Panc1 (cell line): Measurements from ENCODE around the gene MGMT.

Experiments used
- CTCF ChIP-seq: fragments of 450-650 bp; IDR thresholded peaks from 2 replicates; pipeline ENCODE4 v1.5.1; 2017; ENCODE audit warnings: mild to moderate bottlenecking
- SIN3A ChIP-seq: IDR thresholded peaks from 2 replicates; pipeline ENCODE4 v1.6.1; 2012; ENCODE audit warnings: low read depth, mild to moderate bottlenecking, low read length, moderate library complexity, borderline replicate concordance; ENCODE audit not compliant: insufficient read depth

GRCh38 chr10:129710510-129710847 lies 243.4 kb downstream of the MGMT start:
- TF ChIP-seq SIN3A (no peak), CTCF (no peak)
